T follicular helper cell (primary cell): ENCODE results near the gene MPZL2.

ENCODE experiments used
- DNase-seq: peaks from one replicate; pipeline ENCODE4 v3.0.0-alpha.2; 2020; ENCODE audit warnings: low read depth

MPZL2 gene

GRCh38 chr11:118283756-118284350 lies 19.8 kb upstream of the MPZL2 start:
- DNase-seq, result no peak

- DNase-seq, result no peak
Measured at GRCh38 chr11:118283037-118283636, 19.0 kb upstream of the MPZL2 start.

- no peak for DNase-seq
Measured at GRCh38 chr11:118282606-118283005, 18.5 kb upstream of the MPZL2 start.

- no peak for DNase-seq
Measured at GRCh38 chr11:118281284-118281683, 17.2 kb upstream of the MPZL2 start.

- no peak for DNase-seq
Measured at GRCh38 chr11:118277312-118277711, 13.2 kb upstream of the MPZL2 start.

GRCh38 chr11:118276422-118276821 lies 12.3 kb upstream of the MPZL2 start:
- DNase-seq, result no peak

GRCh38 chr11:118275176-118275575 lies 11.1 kb upstream of the MPZL2 start:
- DNase-seq, result no peak

- no peak for DNase-seq
Measured at GRCh38 chr11:118274186-118274585, 10.1 kb upstream of the MPZL2 start.

- no peak for DNase-seq
Measured at GRCh38 chr11:118272001-118272400, 7.9 kb upstream of the MPZL2 start.

GRCh38 chr11:118267486-118267885 lies 3.4 kb upstream of the MPZL2 start:
- DNase-seq, result no peak

GRCh38 chr11:118265954-118266353 lies 1.9 kb upstream of the MPZL2 start:
- DNase-seq, result no peak

GRCh38 chr11:118264569-118265465 lies 720 bp upstream of the MPZL2 start:
- no peak for DNase-seq

GRCh38 chr11:118263112-118263511 lies 985 bp downstream of the MPZL2 start:
- DNase-seq, result no peak

- DNase-seq, result no peak
Measured at GRCh38 chr11:118260353-118260752, 3.7 kb downstream of the MPZL2 start.

- no peak for DNase-seq
Measured at GRCh38 chr11:118259138-118259537, 5.0 kb downstream of the MPZL2 start.

- no peak for DNase-seq
Measured at GRCh38 chr11:118258410-118258809, 5.7 kb downstream of the MPZL2 start.

GRCh38 chr11:118252688-118253087 lies 11.4 kb downstream of the MPZL2 start:
- DNase-seq, result no peak

GRCh38 chr11:118251858-118252652 lies 12.0 kb downstream of the MPZL2 start, which contains the start of gene MPZL3:
Gene MPZL3 (minus strand): TSS chr11:118252365. CDS start chr11:118252294, 71 bp downstream.
- DNase-seq, result peak; percentile 79

- DNase-seq, result no peak
Measured at GRCh38 chr11:118247041-118247440, 17.1 kb downstream of the MPZL2 start.

- DNase-seq, result no peak
Measured at GRCh38 chr11:118245936-118246562, 18.0 kb downstream of the MPZL2 start.

GRCh38 chr11:118243993-118244762 lies 19.9 kb downstream of the MPZL2 start:
- no peak for DNase-seq
